Testis (tissue), 2 donors: ENCODE data around the gene ZNF230.

Experiments
- CTCF ChIP-seq, 3 experiments: fragments of 450-650 bp in 2 of 3; fragments of 200-600 bp in 1 of 3; sonication (generic) in 1 of 3; IDR thresholded peaks; one replicate each; pipeline ENCODE4 v1.5.1; 2016 to 2019; ENCODE audit warnings: antibody characterized with exemption in 3 of 3, mild to moderate bottlenecking in 2 of 3, moderate library complexity in 1 of 3
- POLR2A ChIP-seq: fragments of 450-650 bp; IDR thresholded peaks from one replicate; pipeline ENCODE4 v1.6.1; 2017; ENCODE audit warnings: antibody characterized with exemption, mild to moderate bottlenecking, moderate library complexity

GRCh38 chr19:43960411-43960810 is 42.3 kb upstream of the ZNF230 start:
- TF ChIP-seq CTCF (IDR thresholded peaks at IDR 0.05) (no peak), POLR2A (no peak)
